ENCODE data around the gene MAGI1.

Gene MAGI1

DNA sequence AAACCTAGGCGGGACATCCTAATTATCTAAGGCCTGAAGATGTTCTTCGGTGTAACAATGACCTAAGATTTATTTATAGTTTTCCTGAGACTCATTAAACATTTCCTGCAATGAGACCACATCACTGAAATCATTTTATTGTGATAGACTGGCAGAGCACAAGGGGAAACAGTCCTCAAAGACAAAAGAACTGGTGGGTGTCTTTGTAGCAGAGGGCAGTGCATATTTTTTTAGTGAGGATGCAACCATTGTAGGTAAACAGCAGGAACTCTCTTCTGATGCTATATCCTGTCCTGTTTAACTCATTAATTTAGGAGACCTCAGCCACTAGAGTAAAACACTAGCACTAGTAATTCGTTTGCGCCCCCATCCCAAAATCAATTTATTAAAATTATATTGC is 100.0 kb downstream of the MAGI1 start:
- no peak for DNase-seq

DNA sequence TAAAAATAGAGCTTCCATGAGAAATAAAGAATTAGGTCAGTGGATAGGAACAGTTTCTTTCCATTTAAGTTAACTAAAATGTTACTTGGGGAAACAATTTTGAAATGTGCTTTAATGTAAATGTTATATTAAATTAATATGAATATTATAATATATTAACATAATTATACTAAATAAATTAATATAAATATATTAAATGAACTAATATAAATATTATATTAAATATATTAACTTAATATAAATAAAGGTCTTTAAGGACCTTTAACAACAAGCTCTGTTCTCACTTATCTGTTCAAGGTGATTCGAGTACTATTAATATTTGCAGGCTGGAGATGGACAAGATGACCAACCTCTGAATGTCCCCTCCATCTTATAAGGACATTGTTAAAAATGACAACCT is 100.6 kb downstream of the MAGI1 start:
- DNase-seq: no peak

DNA sequence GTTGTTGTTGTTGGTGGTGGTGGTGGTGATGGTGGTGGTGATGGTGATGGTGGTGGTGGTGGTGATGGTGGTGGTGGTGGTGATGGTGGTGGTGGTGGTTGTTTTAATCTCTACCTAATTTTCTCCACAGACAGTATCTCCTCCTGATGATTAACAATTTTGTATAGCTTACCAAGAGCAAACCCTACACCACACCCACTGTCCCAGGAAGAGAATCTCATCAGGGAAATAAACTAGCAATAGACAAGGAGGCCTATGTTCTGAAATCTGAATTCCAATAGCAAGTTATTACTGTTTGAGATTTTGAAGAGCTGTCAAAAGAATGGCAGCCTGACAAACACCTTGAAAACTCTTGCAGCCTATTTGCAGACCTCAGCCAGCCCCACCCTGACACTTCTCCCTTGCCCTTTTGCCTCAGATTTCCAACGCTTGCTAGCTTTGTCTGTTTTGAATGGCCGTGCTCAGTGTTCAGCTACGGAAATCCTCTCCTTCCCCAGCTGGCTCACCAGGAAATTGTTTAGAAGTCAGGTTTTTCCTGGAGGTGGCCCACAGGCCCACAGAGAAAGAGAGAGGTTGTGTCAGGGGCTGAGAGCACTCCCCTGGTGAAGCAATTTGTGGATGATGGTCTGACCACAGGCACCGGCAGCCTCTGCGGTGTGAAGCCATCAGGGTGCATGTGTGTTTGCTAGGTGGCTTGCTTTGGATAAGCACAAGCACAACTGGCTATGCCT is 101.6 kb downstream of the MAGI1 start:
- DNase-seq: no peak

DNA sequence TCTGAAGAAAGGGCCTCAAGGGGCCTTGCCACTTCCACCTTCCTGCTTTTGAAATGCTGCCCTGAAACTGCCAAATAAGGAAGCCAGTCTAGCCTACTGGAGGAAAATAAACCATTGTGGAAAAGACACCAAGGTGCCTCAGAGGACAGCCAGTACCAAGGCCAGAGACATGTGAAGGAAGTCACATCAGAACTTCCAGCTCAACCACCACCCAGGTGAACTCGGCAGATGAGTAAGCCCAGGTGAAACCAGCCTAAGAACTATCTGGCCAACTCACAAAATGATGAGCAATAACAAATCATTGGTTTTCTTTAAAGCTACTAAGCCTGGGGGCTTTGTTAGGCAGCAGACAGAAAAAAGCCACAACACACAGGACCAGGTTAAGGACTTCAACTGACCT is 103.0 kb downstream of the MAGI1 start:
- no peak for DNase-seq

DNA sequence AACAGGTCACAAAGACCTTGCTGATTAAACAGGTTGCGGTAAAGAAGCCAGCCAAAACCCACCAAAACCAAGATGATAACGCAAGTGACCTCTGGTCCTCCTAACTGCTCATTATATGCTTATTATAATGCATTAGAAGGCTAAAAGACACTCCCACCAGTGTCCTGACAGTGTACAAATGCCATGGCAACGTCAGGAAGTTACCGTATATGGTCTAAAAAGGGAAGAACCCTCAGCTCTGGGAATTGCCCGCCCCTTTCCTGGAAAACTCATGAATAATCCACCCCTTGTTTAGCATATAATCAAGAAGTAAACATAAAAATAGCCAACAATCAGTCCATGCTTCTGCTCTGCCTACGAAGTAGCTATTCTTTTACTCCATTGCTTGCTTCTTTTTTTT is 108.1 kb downstream of the MAGI1 start:
- no peak for DNase-seq

DNA sequence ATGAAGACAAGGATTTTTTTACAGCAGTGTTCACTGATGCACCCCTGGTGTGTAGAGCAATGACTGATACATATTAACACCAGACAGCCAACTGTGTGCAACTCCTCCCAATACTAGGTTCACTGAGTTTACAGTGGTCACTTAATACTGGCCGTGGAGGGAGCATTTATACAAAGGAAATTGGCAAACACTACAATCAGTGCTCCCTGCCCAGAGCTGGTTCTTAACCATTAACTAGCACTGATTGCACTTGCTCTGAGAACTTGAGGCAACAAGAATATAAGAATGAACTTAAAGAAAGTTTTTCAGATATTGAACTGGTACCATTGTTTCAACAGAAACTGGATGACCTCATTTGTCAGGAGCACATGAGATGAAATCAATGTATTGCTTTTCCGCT is 110.6 kb downstream of the MAGI1 start:
- no peak for DNase-seq

DNA sequence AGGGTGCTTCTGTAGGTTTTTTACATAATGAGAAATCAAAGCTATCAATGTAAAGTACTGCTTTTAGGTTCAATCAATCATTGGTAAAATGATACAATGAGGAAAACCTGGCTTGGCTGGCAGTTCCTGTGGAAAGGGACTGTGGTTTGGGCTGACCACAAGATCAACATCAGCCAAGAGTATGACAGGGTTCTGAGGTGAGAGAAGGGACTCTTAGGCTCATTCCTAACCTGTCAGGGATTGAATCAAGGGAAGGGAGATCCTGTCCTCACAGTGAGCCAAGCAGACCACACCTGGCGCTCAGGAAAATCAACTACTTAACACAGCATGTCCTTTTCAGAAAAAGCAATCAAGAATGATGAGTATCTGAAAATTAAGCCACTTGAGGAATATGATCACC is 111.1 kb downstream of the MAGI1 start:
- no peak for DNase-seq

DNA sequence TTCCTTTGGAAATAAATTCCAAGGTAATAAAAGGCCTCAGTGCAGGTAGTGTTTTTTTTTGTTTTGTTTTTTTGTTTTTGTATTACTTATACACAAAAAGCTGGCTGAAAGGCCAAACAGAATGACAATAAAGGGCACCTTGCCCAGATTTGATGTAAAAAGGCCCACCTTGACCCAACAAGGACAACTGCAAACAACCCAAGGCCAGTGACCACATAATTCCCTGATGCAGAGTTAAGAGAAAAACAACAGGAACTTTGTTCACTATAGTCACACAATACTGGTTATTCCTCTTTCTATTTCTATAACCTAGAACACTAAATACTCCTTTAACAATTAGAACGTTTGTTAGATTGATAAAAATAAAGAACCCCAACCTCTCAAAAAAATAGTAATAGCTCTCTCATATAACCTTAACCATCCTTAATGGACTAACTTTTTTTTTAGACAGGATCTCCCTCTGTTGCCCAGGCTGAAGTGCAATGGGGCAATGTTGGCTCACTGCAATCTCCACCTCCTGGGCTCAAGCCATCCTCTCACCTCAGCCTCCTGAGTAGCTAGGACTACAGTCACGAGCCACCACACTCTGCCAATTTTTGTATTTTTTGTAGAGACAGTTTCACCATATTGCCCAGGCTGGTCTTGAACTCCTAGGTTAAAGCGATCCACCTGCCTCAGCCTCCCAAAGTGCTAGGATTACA is 113.3 kb downstream of the MAGI1 start:
- no peak for DNase-seq

DNA sequence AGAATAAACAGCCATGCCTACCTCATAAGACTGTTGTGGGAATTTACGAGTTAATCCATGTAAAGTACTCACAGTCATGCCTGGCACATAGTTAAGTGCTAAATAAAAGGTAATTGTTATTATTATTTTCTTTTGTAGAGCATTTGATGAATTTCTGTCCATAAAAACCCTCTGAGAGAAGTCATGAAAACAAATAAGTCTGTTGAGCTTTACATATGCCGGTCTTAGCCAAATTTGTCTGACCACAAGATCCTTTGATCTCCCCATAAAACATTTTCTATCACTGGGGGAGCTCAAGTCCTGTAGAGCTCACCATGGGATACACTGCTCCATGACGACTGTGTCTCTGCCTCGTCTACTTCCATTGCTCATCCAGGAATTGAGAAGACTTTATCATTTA is 114.0 kb downstream of the MAGI1 start:
- DNase-seq: no peak

DNA sequence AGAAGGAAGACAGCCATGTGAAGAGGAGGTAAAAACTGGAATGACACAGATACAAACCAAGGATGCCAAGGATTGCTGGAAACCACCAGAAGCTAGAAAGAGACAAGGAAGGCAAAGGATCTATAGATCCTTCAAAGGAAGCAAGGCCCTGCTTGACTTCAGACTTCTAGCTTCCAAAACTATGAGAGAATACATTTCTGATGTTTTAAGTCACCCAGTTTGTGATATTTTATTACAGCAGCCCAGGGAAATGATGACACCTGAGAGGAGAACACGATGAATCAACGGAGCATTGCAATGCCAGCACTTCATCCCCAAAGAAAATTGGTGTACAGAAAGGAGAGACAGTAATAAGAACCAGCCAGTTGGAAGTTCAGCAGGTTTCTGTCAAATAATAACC is 116.3 kb downstream of the MAGI1 start:
- DNase-seq: no peak

DNA sequence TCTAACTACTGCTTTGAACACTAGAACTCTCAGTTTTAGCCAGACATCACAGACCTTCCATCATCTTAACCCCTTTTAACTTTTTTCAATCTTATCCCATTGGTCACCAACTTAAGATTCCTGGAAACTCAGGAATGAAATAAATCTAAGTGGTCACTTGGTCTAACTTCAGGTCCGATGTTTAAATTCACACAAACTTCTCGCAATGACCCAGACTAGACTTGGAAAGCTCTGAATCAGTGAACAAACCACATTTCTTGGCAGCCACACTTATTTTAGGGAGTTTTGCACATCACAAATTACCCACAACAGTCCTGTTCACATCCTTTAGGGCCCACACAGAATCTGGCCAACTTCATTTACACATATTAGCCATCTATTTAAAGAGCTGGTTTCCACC is 118.9 kb downstream of the MAGI1 start:
- no peak for DNase-seq

DNA sequence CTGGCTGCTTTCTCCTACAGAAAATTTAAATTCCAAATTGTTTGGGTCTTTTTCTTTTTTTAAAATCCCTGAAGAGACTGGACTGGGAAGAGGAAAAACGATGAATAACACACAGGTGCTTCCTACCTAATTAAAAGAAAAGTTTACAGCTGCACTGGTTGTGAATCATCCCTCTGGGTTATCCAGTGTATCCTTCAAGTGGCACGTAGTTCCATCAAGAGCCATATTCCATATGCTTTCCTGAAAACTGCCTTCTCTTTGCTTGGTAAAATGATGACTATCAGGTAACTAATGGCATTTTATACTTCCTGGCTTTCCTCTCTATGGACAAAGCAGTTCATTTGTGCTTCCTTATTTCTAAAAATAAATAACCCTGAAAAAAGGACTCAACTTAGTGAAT is 123.2 kb downstream of the MAGI1 start:
- no peak for DNase-seq

DNA sequence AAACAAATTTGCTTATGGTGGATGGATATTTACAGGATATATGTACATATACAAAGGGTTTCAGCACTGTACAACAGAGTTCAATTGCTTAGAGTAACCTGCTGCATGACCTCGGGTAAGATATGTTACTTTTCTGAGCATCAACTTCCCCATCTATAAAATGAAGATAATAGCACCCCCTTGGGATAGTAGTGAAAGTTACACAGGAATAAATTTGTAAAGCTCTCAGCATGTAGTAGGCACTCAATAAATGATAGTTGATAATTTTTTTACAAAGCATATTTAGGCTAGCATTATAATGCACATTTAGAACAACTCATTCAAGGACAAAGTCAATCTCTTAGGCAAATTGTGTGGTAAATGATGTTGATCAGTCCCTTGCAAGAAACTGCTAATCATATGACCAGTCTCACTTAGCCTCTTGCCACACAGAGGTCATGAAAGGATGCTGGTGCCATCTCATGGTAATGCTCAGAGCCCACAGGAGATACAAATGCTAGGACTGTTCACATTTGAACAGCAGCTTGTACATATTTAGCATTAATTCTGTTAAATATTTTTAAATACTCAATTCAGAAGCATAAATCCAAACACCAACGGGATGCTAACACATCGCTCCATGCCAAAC is 123.9 kb downstream of the MAGI1 start:
- no peak for DNase-seq

DNA sequence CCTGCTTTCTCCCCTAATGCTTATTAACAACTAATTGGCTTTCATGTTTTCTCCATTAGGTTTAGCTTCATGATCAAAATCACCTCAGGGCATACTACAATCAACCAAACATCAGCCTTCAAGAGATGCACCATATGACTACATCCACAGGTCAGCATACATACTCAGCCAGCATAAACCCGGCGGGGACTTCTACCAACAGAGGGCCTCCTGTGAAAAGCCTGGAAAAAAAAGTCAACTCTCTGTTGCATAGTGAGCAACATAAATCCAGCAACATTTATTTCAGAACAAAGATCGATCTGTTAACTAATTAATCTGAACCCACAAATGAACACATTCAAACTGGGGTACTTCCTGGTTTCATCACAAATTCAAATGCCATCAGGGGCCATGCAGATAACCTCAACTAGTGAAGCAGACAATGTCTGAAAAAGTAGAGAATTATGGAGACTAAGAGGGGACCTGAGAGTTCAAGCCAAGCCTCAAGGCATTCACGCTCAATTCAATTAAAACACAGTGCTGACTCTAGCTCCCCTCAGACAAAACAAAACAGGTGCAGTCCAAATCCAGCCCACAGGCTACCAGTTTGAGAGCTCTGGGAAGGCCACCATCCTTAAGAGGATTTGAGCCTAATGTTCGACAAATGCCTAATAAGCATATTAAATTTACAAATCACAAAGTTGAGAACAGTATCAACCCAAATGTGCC is 124.5 kb downstream of the MAGI1 start:
- no peak for DNase-seq

DNA sequence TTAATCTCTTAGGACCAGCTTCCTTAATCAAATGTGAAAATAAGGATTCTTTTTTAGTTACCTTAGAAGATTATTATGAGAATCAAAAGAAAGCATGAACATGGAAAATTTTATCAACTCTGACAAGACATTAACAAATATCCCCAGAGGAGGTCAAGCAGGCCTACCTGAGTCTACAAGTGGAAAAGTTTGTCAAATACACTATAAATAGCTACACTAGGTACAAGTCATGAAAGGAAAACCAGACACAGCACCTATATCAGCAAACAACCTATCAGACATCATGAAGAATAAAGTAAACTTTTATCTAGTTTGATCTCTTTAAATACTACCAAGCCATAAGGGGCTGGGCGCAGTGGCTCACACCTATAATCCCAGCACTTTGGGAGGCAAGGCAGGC is 126.1 kb downstream of the MAGI1 start:
- no peak for DNase-seq

DNA sequence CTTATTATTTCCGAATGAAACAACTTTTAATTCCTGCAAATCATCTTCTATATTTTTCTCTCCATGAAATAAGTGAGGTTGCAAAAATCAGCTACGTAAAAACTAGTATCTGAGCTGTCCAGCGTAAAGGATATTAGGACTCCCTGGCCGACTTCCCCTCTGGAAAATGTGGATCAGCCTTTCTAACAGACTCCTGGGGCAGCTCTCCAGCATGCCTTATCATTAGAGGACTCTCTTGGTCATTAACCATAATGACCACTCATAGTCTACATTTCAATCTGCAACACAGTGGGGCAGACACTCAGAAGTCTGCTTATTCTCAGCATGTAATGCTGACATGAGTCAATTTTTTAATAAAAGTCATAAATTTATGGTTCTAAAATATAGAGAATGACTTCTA is 130.1 kb downstream of the MAGI1 start:
- no peak for DNase-seq

DNA sequence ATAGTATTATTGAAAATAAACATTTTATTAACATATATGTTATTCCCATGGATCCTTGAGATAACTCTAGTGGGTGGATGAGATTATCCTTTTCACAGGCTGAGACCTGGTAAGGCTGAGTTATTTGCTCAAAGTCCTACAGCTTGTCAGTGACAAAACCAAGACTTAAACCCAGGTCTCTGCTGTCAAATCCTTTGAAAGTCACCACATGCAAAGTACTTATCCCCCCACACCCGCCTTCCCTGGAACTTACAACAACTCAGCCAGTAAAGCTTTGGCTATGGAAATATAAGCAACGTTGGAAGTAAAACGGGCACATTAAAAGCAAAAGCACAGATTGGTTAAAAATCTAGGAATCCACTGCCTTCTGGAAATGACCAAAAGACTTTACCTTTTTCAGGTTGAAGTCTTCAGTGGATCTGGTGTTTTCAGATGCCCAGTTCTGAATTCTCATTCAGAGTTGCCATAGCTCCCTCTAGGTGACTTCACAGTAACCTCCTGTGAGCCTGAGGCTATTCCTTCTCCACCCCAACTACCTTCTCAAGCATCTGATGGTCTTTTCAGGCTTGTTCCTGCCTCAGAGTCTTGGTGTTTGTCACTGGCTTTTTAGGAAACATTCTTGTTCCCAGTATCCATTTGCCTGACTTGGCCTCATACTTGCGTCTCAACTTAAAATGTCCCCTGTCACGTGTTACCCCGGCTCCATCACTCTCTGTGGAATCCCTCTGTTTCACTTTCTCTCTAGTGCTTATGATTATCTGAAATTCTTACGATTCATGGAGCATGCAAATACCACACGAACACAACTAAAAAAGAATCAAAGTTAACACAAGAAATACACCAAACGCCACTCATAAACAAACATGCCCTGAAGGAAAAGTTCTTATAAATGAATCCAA is 131.2 kb downstream of the MAGI1 start:
- no peak for DNase-seq

DNA sequence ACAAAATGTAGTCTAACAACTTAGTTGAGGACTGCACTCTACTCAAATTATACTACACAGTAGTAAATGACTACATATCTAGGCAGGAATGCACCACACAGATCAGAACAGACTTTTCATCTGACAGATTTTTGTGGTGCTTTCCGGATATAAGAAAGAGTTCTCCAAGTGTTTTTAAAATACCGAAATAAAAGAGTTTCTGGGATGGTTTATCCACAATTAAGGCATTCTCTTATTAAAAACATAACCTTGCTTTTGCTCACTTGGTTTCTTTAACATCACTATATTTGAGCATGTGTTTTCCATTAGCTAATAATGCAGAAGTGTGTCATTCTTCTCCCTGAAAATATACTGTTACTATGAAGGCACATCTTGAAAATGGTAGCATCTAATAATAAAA is 132.9 kb downstream of the MAGI1 start:
- no peak for DNase-seq

DNA sequence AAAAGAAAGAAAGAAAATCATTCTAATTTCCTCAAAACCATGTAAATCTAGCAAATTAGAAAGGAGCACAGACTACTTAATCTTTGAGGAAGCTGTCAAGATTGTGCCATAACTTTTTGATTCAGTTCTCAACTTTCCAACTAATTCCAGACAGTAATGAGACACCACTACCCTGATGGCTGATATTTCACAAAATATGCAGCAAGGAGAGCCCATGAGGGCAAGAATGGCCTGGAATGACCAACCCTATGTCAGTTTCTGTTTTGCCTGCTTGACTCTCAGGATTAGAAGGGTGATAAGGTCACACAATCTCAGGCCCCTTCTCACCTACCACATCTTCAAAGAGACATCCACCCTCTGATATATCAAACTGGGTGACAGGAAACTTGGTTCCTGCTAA is 134.7 kb downstream of the MAGI1 start:
- no peak for DNase-seq

DNA sequence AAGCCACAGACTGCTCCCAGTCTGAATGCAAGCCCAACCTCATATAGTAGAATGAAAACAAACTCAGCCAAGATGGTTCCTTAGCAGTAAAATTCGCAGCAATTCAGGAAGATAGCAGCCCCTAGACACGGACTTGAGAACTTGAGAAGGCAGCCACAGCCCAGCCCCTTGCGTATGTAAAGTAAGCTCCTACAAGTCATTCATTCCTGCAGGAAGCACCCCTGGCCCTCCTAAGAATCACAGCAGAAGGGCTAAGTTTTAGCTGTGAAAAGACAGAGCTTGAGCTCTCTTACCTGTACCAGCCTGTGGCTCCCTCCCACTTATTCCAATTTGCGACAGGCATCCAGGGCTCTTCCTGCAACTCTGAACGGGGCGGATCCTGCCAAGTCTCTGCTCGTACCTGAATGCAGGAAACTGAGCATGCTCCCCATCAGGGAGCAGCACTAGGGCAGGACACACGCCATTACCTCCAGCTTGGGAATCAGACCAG is 136.4 kb downstream of the MAGI1 start:
- no peak for DNase-seq

DNA sequence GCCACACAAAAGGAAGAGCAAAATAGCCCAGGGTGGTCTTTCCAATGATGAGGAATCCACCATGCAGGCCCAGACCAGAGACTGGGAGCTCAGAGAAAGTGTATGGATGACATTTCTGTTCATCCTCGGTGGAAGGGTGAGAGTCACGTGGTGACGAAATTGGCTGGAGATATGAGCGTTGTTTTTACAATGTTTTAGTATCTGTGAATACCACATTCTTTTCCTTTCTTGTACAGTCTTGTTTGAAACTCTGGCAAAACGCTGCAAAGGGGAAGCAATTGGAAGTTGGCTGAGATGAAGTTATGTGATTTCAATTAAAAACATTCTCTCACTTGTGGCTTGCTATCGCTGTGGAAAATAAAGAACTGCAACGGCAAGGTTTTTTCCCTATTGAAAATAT is 137.5 kb downstream of the MAGI1 start:
- no peak for DNase-seq

DNA sequence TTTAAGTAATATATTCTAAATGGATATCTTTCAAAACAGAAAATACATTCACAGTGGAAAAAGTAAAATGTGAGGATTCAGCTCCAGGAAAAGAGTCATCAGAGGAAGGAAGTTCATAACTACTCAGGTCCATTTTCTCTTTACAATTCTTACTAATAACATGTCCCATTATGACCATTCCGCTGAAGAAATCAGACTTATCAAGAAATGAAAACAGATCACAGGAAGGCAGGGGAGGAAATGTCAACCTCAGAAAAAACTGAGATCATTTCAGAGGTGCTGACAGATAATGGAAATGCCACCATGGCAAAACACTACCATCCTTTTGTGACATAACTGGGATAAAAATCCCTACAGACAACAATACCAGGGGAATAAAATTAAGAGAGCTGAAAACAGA is 139.5 kb downstream of the MAGI1 start:
- no peak for DNase-seq

DNA sequence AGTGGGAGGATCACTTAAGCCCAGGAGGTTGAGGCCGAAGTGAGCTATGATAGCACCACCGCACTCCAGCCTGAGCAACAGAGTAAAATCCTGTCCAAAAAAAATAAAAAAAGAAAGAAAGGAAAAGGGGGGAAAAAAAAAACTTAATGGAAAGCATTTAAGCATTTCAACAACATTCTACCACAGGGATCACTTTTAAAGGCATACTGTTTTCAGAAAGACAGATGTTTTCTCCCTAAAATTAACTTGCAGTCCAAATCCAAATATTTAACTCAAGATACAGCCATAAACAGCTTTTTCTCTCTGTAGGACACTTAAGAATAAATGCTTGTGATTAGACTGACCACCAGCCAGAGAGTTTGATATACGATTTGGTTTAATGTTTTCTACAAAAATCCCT is 141.0 kb downstream of the MAGI1 start:
- no peak for DNase-seq

Data from NCI-H2171 treated with DMSO at 0.1 percent for 48 hours (cell line).